GM23248 (cell line): ENCODE data around the gene HDGF. TPM values are rescaled to one million over a fixed set of nuclear protein-coding genes. Genes with fewer than 3 reads are reported as not detected.
A peak's percentile ranks its signal among the peaks of the same experiment; 100 is the strongest.

Experiments
- DNase-seq: peaks from one replicate; pipeline ENCODE4 v3.0.0-alpha.2; 2015
- H2AFZ ChIP-seq: fragments of 200-600 bp; sonication (generic); 2 replicates; pipeline ENCODE4 v1.6.1; 2016; ENCODE audit warnings: antibody characterized with exemption
- H3F3A ChIP-seq: fragments of 200-600 bp; sonication (generic); 2 replicates; pipeline ENCODE4 v1.6.1; 2016; ENCODE audit warnings: mild to moderate bottlenecking, antibody characterized with exemption, mixed run types; ENCODE audit not compliant: insufficient read depth
- H3K27ac ChIP-seq: fragments of 200-600 bp; sonication (generic); 2 replicates; pipeline ENCODE4 v1.5.1; 2016; ENCODE audit warnings: mild to moderate bottlenecking
- H3K27me3 ChIP-seq: fragments of 200-600 bp; sonication (generic); replicated peaks from 2 replicates; pipeline ENCODE4 v1.6.1; 2016; ENCODE audit warnings: mild to moderate bottlenecking; ENCODE audit not compliant: insufficient read depth
- H3K36me3 ChIP-seq: fragments of 200-600 bp; sonication (generic); 2 replicates; pipeline ENCODE4 v1.6.1; 2016; ENCODE audit warnings: low read depth, mild to moderate bottlenecking
- H3K4me1 ChIP-seq: fragments of 200-600 bp; sonication (generic); 2 replicates; pipeline ENCODE4 v1.6.1; 2016; ENCODE audit warnings: mild to moderate bottlenecking; ENCODE audit not compliant: insufficient read depth
- H3K4me2 ChIP-seq: fragments of 200-600 bp; sonication (generic); one replicate; pipeline ENCODE4 v1.6.1; 2016; ENCODE audit warnings: mild to moderate bottlenecking; ENCODE audit not compliant: unreplicated experiment
- H3K4me3 ChIP-seq: fragments of 200-600 bp; sonication (generic); 2 replicates; pipeline ENCODE4 v1.5.1; 2016; ENCODE audit warnings: mild to moderate bottlenecking
- H3K79me2 ChIP-seq: fragments of 200-600 bp; sonication (generic); 2 replicates; pipeline ENCODE4 v1.6.1; 2016; ENCODE audit warnings: mild to moderate bottlenecking; ENCODE audit not compliant: insufficient read depth
- H3K9ac ChIP-seq: fragments of 200-600 bp; sonication (generic); 2 replicates; pipeline ENCODE4 v1.6.1; 2016; ENCODE audit warnings: mild to moderate bottlenecking
- H3K9me2 ChIP-seq: fragments of 200-600 bp; sonication (generic); 2 replicates; pipeline ENCODE4 v1.6.1; 2016; ENCODE audit warnings: mixed run types, mild to moderate bottlenecking, moderate library complexity; ENCODE audit not compliant: insufficient read depth
- H3K9me3 ChIP-seq: fragments of 200-600 bp; sonication (generic); one replicate; pipeline ENCODE4 v1.6.1; 2017; ENCODE audit warnings: low read depth
- H4K20me1 ChIP-seq: fragments of 200-600 bp; sonication (generic); 2 replicates; pipeline ENCODE4 v1.6.0; 2016; ENCODE audit not compliant: insufficient read depth
- EZH2 ChIP-seq: fragments of 200-600 bp; sonication (generic); IDR thresholded peaks from 2 replicates; pipeline ENCODE4 v1.6.1; 2018; ENCODE audit warnings: antibody characterized with exemption, mild to moderate bottlenecking; ENCODE audit not compliant: insufficient read depth, poor library complexity, severe bottlenecking
- EZH2phosphoT487 ChIP-seq: fragments of 200-600 bp; sonication (generic); IDR thresholded peaks from 2 replicates; pipeline ENCODE4 v1.6.1; 2018; ENCODE audit warnings: antibody characterized with exemption, moderate library complexity, mild to moderate bottlenecking, low read depth; ENCODE audit not compliant: insufficient read depth
- WGBS, 2 experiments: methylation state at CpG; one replicate each; pipeline ENCODE4 v1.1.6; 2015 to 2017; ENCODE audit warnings: low lambda C conversion rate in 2 of 2, low coverage in 1 of 2; ENCODE audit errors: missing lambda C conversion rate in 2 of 2; 5-methylcytosine and 5-hydroxymethylcytosine counted together
- in situ Hi-C: fragments of 300-500 bp; cut with MboI; formaldehyde crosslinking; loops from 2 replicates; pipeline ENCODE4 v1.15.0; 2020
- polyA plus RNA-seq: library from polyadenylated mRNA; unstranded; fragments of >200 nt; fragmentation: Nextera tagmentation; extraction: Ambion mirVana; gene quantifications from 2 replicates; pipeline ENCODE4 v1.2.1, GENCODE V29; 2016
- total RNA-seq: library from RNA; depleted of rRNA; stranded (reverse); fragments of >200 nt; shearing (Covaris generic); gene quantifications from 2 replicates; pipeline ENCODE4 v1.2.3, GENCODE V29; 2014

Gene HDGF
- total and polyA plus RNA-seq, 2 experiments from 2014 or later = 95.4 to 185 TPM

DNA sequence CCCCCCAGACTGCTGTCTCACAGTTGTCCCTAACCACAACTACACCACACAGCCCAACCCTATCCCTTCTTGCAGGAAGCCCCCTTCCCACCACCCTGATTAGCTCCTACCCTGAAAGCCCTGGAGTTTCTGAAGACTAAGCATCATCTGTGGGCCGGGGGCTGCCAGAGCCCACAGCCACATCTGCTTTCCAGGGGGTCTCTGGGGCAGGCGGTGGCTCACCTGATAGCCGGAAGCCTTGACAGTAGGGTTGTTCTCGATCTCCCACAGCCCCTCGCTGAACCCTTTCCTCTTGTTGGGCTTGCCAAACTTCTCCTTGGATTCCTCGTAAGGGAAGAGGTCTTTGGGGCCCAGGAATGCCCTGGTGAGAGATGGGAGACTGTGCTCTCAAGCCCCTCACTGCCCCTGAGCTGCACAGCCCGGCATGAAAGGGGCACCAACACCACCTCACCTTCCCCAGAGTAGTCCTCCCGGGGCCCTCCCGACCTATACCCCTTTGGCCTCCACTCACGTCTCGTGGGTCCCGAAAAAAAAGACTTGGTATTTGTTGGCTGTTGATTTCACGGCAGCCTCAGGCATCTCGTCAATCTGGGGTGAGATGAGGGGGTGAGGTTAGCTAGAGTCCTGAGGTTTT, 6.6 kb downstream of the HDGF start:
- H2AFZ ChIP-seq = no peak overlapping the region
- H4K20me1 ChIP-seq = no peaks in the 10 kb centered on the region
- H3K4me1 ChIP-seq = peaks cover 45% of the 10 kb centered on the region
- peak overlapping the region; percentile 100 for H3K27ac ChIP-seq
- peaks cover 48% of the 10 kb centered on the region for H3F3A ChIP-seq
- no peaks in the 10 kb centered on the region for H3K9me3 ChIP-seq
- no peak for TF ChIP-seq EZH2phosphoT487
- no peak for TF ChIP-seq EZH2
- H3K4me2 ChIP-seq = no peak overlapping the region
- no peak for DNase-seq
- no peaks in the 10 kb centered on the region for H3K27me3 ChIP-seq
- peak overlapping the region; percentile 97; the same call in 1 of the 2 replicates for H3K9ac ChIP-seq
- WGBS, 2 experiments = 94 to 95% methylated on average over 14 of the region's 14 CpGs
- H3K36me3 ChIP-seq = 0 out of 2 replicates have a peak, but pooled peaks cover 10% of the 10 kb centered on the region
- H3K4me3 ChIP-seq = no peak overlapping the region
- H3K79me2 ChIP-seq = peaks cover 91% of the 10 kb centered on the region
- in situ Hi-C loops = no loop called here
- no peaks in the 10 kb centered on the region for H3K9me2 ChIP-seq

DNA sequence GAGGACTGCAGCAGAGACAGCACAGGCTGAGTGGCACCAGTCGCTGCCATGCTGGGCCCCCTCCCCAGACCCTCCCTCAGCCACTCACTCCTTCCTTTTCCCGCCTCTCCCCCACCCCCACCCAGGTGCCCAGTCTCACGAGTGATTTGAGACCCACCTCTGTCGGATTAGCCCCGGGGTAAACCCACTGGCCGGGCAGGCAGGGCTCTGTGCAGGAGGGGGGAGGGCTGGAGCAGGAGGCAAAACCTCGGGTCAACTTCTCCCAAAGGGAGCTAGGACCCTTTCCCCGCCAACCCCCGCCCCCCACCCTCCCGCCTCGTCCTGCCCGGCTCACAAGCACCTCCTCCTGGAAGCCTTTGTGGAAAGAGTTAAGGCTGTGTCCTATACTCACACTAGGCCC, 7.1 kb downstream of the HDGF start:
- in situ Hi-C loops = no loop called here
- WGBS, 2 experiments = 75 to 76% methylated on average over 4 to 12 of the region's 12 CpGs
- H3K79me2 ChIP-seq = peaks cover 91% of the 10 kb centered on the region
- H3K9ac ChIP-seq = no peak overlapping the region
- H3K4me1 ChIP-seq = peaks cover 45% of the 10 kb centered on the region
- TF ChIP-seq EZH2phosphoT487 (no peak), EZH2 (no peak)
- H3K4me2 ChIP-seq = no peak overlapping the region
- 0 out of 2 replicates have a peak, but pooled peaks cover 10% of the 10 kb centered on the region for H3K36me3 ChIP-seq
- no peaks in the 10 kb centered on the region for H4K20me1 ChIP-seq
- peaks cover 42% of the 10 kb centered on the region for H3F3A ChIP-seq
- no peak overlapping the region for H2AFZ ChIP-seq
- no peaks in the 10 kb centered on the region for H3K27me3 ChIP-seq
- no peak overlapping the region for H3K4me3 ChIP-seq
- H3K9me3 ChIP-seq = no peaks in the 10 kb centered on the region
- DNase-seq = no peak
- H3K27ac ChIP-seq = no peak overlapping the region
- no peaks in the 10 kb centered on the region for H3K9me2 ChIP-seq

DNA sequence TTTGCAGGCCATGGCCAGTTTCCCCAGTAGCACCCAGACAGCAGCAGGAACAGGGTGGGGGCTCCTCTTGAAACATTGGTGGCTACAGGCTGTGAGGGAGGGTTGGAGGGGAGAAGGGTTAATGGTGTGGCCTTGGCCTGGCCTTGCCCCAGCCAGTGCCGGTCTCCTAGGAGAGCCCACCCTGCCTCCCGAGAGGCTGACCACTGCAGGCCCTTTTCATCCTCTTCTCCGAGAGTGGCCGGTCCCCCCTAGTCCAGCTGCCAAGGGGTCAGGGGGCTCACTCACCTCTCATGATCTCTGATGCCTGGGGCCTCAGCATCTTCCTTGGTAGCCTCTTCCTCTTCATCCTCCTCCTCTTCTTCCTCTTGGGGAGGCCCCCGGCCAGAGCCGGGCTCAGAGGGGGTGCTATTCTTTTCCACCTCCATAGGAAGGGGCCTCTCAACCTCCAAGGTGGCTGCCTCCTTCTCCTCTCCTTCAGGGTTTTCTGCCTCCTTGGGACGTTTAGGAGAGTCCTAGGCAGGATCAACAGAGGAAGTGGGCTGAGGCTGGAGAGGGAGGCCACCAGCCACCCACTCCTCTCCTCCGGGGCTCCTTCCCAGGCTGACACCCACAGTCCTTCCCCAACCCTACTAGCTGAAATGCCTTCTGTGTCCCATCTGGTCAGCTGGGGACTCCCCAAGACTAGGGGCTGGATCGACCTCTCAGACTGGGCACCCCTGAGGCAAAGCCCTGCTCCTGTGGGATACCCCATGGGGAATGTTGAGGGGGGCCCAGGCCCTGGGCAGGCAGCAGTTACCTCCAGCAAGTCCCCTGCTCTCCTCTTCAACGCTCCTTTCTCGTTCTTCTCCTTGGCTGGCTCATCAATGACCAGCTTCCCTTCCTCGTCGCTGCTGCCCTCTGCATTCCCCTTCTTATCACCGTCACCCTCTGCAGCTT, 7.8 kb downstream of the HDGF start:
- H3K36me3 ChIP-seq = 0 out of 2 replicates have a peak, but pooled peaks cover 12% of the 10 kb centered on the region
- in situ Hi-C loops = no loop called here
- no peaks in the 10 kb centered on the region for H3K9me2 ChIP-seq
- 90 to 94% methylated on average over 11 to 14 of the region's 14 CpGs for WGBS, 2 experiments
- H3K9me3 ChIP-seq = no peaks in the 10 kb centered on the region
- no peak overlapping the region for H3K4me3 ChIP-seq
- H2AFZ ChIP-seq = no peak overlapping the region
- no peaks in the 10 kb centered on the region for H3K27me3 ChIP-seq
- H3K4me1 ChIP-seq = peaks cover 42% of the 10 kb centered on the region
- H3K9ac ChIP-seq = no peak overlapping the region
- DNase-seq = no peak
- no peaks in the 10 kb centered on the region for H4K20me1 ChIP-seq
- peaks cover 91% of the 10 kb centered on the region for H3K79me2 ChIP-seq
- no peak overlapping the region for H3K27ac ChIP-seq
- peaks cover 35% of the 10 kb centered on the region for H3F3A ChIP-seq
- no peak for TF ChIP-seq EZH2
- H3K4me2 ChIP-seq = no peak overlapping the region

DNA sequence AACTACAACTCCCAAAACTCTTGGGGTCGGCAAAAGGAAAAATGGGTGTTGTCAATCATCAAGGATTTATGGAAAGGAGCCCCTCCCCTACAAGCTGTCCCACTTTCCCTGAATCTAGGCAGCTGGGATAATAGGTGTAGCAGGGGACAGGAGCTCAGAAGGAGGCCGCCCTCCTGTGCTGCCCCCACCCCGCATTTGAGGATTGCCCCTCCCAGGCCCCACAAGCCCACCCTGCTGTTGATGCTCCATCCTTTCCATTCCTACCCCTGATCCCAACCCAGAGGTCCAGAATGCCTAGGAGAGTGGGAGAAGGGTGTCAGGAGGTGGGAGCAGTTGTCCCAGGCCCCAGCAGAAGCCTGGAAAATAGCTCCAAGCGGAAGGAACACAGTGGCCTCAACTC, 8.7 kb downstream of the HDGF start:
- H3K9ac ChIP-seq = no peak overlapping the region
- H3K27ac ChIP-seq = no peak overlapping the region
- H4K20me1 ChIP-seq = no peaks in the 10 kb centered on the region
- TF ChIP-seq EZH2phosphoT487 = no peak
- no peak for TF ChIP-seq EZH2
- in situ Hi-C loops = no loop called here
- H3K9me3 ChIP-seq = no peaks in the 10 kb centered on the region
- no peaks in the 10 kb centered on the region for H3K27me3 ChIP-seq
- 83 to 87% methylated on average over 4 of the region's 4 CpGs for WGBS, 2 experiments
- no peak overlapping the region for H3K4me3 ChIP-seq
- H3K4me2 ChIP-seq = no peak overlapping the region
- 0 out of 2 replicates have a peak, but pooled peaks cover 15% of the 10 kb centered on the region for H3K36me3 ChIP-seq
- peaks cover 34% of the 10 kb centered on the region for H3K4me1 ChIP-seq
- no peak overlapping the region for H2AFZ ChIP-seq
- DNase-seq = no peak
- H3K9me2 ChIP-seq = no peaks in the 10 kb centered on the region
- peaks cover 87% of the 10 kb centered on the region for H3K79me2 ChIP-seq
- H3F3A ChIP-seq = peaks cover 27% of the 10 kb centered on the region
